Endothelial cell of umbilical vein (primary cell): ENCODE results near the gene HSPB6. TPM values are rescaled to one million over a fixed set of nuclear protein-coding genes. Genes with fewer than 3 reads are reported as not detected.

Experiments used
- BruUV-seq: library from RNA; stranded (reverse); fragments of 400-500 nt; replicated peaks from 2 replicates; lab custom pipeline; 2021; lab: Mats Ljungman, UMichigan
- CTCF ChIA-PET: fragments of 300-600, 350-600 bp; sonication (Branson Sonifier 250); formaldehyde crosslinking; loops from one replicate; lab custom pipeline; 2021; ENCODE audit warnings: antibody characterized with exemption, inconsistent platforms; lab: Charles Lee
- POLR2A ChIA-PET: fragments of 300-600, 350-600 bp; sonication (Branson Sonifier 250); formaldehyde crosslinking; loops from one replicate; lab custom pipeline; 2021; ENCODE audit warnings: antibody characterized with exemption, inconsistent platforms; lab: Charles Lee
- DNase-seq: peaks from one replicate; pipeline ENCODE4 v3.0.0-alpha.2; 2011; ENCODE audit warnings: low read depth, low spot score
- FAIRE-seq: peaks from 2 replicates; lab custom pipeline; 2011; peaks lifted over from hg19 to GRCh38; lab: Jason Lieb, UNC
- H2AFZ ChIP-seq: 2 replicates; pipeline ENCODE4 v1.6.0; 2012; ENCODE audit warnings: low read depth, low read length, control low read depth, inconsistent platforms
- H3K27ac ChIP-seq: 2 replicates; pipeline ENCODE4 v1.5.1; 2011; ENCODE audit warnings: low read depth, mild to moderate bottlenecking, control low read depth, low read length, moderate library complexity; ENCODE audit not compliant: insufficient read depth
- H3K27me3 ChIP-seq, 2 experiments: 2 replicates each; pipeline versions ENCODE4 v1.6.0 to v1.6.1; 2011; ENCODE audit warnings: low read length in 2 of 2, mixed read lengths in 1 of 2; ENCODE audit not compliant: control insufficient read depth in 2 of 2, insufficient read depth in 2 of 2
- H3K36me3 ChIP-seq, 2 experiments: 2 replicates in 1 of 2; 3 replicates in 1 of 2; pipeline ENCODE4 v1.5.1; 2011; ENCODE audit warnings: low read length in 2 of 2, mild to moderate bottlenecking in 1 of 2, moderate library complexity in 1 of 2; ENCODE audit not compliant: control insufficient read depth in 2 of 2, insufficient read depth in 2 of 2; ENCODE audit errors: extremely low read depth in 1 of 2
- H3K4me1 ChIP-seq: 3 replicates; pipeline ENCODE4 v1.5.1; 2011; ENCODE audit warnings: mild to moderate bottlenecking, low read length; ENCODE audit not compliant: control insufficient read depth, insufficient read depth; ENCODE audit errors: extremely low read depth
- H3K4me2 ChIP-seq: 2 replicates; pipeline ENCODE4 v1.6.1; 2011; ENCODE audit warnings: low read length, control low read depth, mixed read lengths; ENCODE audit not compliant: insufficient read depth
- H3K4me3 ChIP-seq, 3 experiments: fragments of 200-600 bp in 1 of 3; sonication (generic), shearing (Covaris generic) in 1 of 3; replicated peaks in 1 of 3; 2 replicates each; pipeline ENCODE4 v1.5.1; 2011 to 2016; ENCODE audit warnings: control low read depth in 3 of 3, low read length in 3 of 3, mild to moderate bottlenecking in 2 of 3, inconsistent platforms in 1 of 3, low read depth in 1 of 3, moderate library complexity in 1 of 3; ENCODE audit not compliant: insufficient read depth in 1 of 3
- H3K79me2 ChIP-seq: 2 replicates; pipeline ENCODE4 v1.6.0; 2012; ENCODE audit warnings: low read length, inconsistent platforms; ENCODE audit not compliant: control insufficient read depth, insufficient read depth
- H3K9ac ChIP-seq: replicated peaks from 2 replicates; pipeline ENCODE3; 2011; ENCODE audit warnings: low read length, control low read depth; ENCODE audit not compliant: insufficient read depth; ENCODE audit errors: extremely low read depth
- H3K9me1 ChIP-seq: replicated peaks from 3 replicates; pipeline ENCODE4 v1.6.0; 2011; ENCODE audit warnings: mild to moderate bottlenecking, low read length; ENCODE audit not compliant: control insufficient read depth, insufficient read depth; ENCODE audit errors: extremely low read depth
- H3K9me3 ChIP-seq: replicated peaks from 2 replicates; pipeline ENCODE4 v1.5.1; 2012; ENCODE audit warnings: low read length, inconsistent platforms; ENCODE audit not compliant: control insufficient read depth, insufficient read depth
- H4K20me1 ChIP-seq: replicated peaks from 2 replicates; pipeline ENCODE3; 2011; ENCODE audit warnings: mild to moderate bottlenecking, low read length; ENCODE audit not compliant: control insufficient read depth, insufficient read depth; ENCODE audit errors: extremely low read depth
- EZH2 ChIP-seq: IDR thresholded peaks from 2 replicates; pipeline ENCODE4 v1.6.1; 2012; ENCODE audit warnings: borderline replicate concordance, low read depth, mild to moderate bottlenecking, moderate library complexity, low read length, inconsistent platforms; ENCODE audit not compliant: severe bottlenecking
- FOS ChIP-seq: IDR thresholded peaks from 2 replicates; pipeline ENCODE4 v1.6.1; 2011; ENCODE audit warnings: mild to moderate bottlenecking, low read length, moderate library complexity, borderline replicate concordance; ENCODE audit not compliant: insufficient read depth
- GATA2 ChIP-seq: IDR thresholded peaks from 2 replicates; pipeline ENCODE4 v1.7.0; 2011; ENCODE audit warnings: low read depth, mild to moderate bottlenecking, moderate library complexity, mixed read lengths, low read length; ENCODE audit not compliant: insufficient read length, insufficient read depth
- JUN ChIP-seq: IDR thresholded peaks from 2 replicates; pipeline ENCODE4 v1.6.1; 2011; ENCODE audit warnings: borderline replicate concordance, low read depth; ENCODE audit not compliant: insufficient read length, insufficient read depth
- MAX ChIP-seq: IDR thresholded peaks from 2 replicates; pipeline ENCODE4 v1.6.1; 2011; ENCODE audit not compliant: insufficient read depth, insufficient read length
- MYC ChIP-seq: IDR thresholded peaks from one replicate; pipeline ENCODE4 v1.6.1; 2011; ENCODE audit warnings: mild to moderate bottlenecking, low read depth, low read length
- POLR2A ChIP-seq: IDR thresholded peaks from 2 replicates; pipeline ENCODE4 v1.6.1; 2012; ENCODE audit warnings: low read depth, mild to moderate bottlenecking, control low read depth, low read length
- POLR2AphosphoS5 ChIP-seq: IDR thresholded peaks from 2 replicates; pipeline ENCODE4 v1.6.1; 2012; ENCODE audit warnings: low read depth, mild to moderate bottlenecking, control low read depth, low read length, moderate library complexity; ENCODE audit not compliant: insufficient read depth
- dilution Hi-C: fragments of 300-500 bp; cut with MboI; formaldehyde crosslinking; loops from one replicate; pipeline ENCODE4 v1.15.0; 2019; ENCODE audit warnings: low sequenced_read_pairs; ENCODE audit not compliant: extremely low pct_ligation_motif_present
- intact Hi-C: fragments of 100-400 bp; cut with micrococcal nuclease; formaldehyde crosslinking; loops from one replicate; pipeline ENCODE4 v1.10.0; 2022
- polyA plus RNA-seq, 4 experiments: library from polyadenylated mRNA; depleted of rRNA in 3 of 4; stranded (reverse) in 3 of 4; unstranded in 1 of 4; fragments of >200 nt; gene quantifications; 2 replicates each; pipeline versions ENCODE4 v1.2.1 to v1.2.3, GENCODE V29; 2011 to 2012; ENCODE audit warnings: missing spikeins in 1 of 4
- total RNA-seq: library from RNA; stranded (reverse); gene quantifications from 2 replicates; pipeline ENCODE4 v1.2.3, GENCODE V29; 2021
- TF ChIP-seq, protein P1 (sequence below), 2 donors: IDR thresholded peaks; 1 replicate in 1 of 2; 2 replicates in 1 of 2; pipeline ENCODE4 v1.5.1; 2011; ENCODE audit warnings: low read length in 2 of 2, mild to moderate bottlenecking in 2 of 2, moderate library complexity in 2 of 2, control low read depth in 1 of 2, inconsistent platforms in 1 of 2, low read depth in 1 of 2; ENCODE audit not compliant: insufficient read depth in 1 of 2; ENCODE audit errors: extremely low read depth in 1 of 2

The HSPB6 gene
- total and polyA plus RNA-seq, 2 donors (not counting 3 experiments of a cell fraction or from before 2014, with no cell fraction given) = 3.4 to 6.2 TPM

DNA sequence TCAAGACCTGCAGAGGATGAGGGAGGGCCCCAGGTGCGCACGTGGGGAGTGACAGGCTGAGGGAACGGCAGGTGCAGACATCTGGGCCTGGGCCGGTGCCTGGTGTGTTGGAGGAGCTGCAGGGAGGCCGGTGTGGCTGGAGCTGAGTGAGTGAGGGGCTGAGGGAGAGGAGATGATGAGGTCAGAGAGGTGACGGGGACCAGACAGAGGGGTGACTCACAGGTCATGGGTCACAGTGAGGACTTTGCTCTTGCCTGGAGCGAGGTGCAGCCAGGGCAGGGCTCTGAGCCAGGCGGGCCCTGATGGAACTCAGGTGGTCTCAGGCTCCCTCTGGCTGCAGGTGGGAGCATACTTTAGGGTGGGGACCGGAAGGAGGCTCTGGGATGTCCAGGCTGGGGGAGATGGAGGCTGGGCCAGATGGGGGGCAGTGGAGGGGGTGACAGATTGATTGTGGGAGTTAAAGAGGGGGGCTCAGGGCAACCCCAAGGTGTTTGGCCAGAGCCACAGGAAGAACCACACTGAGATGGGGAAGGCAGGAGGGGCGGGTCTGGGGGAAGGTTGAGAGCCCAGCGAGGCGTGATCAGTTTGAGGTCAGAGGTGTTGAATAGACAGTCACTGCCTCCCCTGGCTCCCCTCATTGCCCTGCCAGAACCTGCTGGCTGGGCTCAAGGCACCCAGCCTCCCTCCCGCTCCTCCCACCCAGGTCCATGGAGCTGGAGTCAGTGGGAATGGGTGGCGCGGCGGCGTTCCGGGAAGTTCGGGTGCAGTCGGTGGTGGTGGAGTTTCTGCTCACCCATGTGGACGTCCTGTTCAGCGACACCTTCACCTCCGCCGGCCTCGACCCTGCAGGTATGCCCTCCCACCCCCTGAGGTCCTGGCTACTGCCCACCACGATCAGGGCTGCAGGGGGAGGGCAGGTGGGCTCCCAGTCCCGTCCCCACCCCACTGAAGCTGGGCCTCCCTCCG lies 26.9 kb upstream of the HSPB6 start:
- ChIA-PET POLR2A (no interaction called here), CTCF (interaction anchor here (0.6 kb wide), 1 partner anchor 121 kb away, joined by 4 read pairs; no protein-coding TSS in a partner anchor)
- DNase-seq = no peak
- TF ChIP-seq JUN (peak; percentile 15), FOS (no peak)
- Histone ChIP-seq H3K27ac (no peak overlapping the region), H3K4me3 (no peak overlapping the region), H4K20me1 (no peaks in the 10 kb centered on the region), H3K4me1 (no peaks in the 10 kb centered on the region), H3K36me3 (peaks cover 0 to 4% of the 10 kb centered on the region in 2 experiments), H3K79me2 (no peaks in the 10 kb centered on the region), H3K27me3 (no peaks in the 10 kb centered on the region), H3K9me1 (no peaks in the 10 kb centered on the region), H3K4me2 (no peak overlapping the region), H3K9me3 (no peaks in the 10 kb centered on the region), H3K9ac (no peak overlapping the region), H2AFZ (no peak overlapping the region)
- FAIRE-seq = no peak
- dilution Hi-C loops (no loop called here), intact Hi-C loops (no loop called here)
- BruUV-seq = no TSS peak

GRCh38 chr19:35782589-35782988 lies 25.8 kb upstream of the HSPB6 start:
- dilution Hi-C loops = no loop called here
- no peaks in the 10 kb centered on the region for H3K4me1 ChIP-seq
- H3K4me2 ChIP-seq = no peak overlapping the region
- H3K27me3 ChIP-seq = no peaks in the 10 kb centered on the region
- TF ChIP-seq, protein P1, sequence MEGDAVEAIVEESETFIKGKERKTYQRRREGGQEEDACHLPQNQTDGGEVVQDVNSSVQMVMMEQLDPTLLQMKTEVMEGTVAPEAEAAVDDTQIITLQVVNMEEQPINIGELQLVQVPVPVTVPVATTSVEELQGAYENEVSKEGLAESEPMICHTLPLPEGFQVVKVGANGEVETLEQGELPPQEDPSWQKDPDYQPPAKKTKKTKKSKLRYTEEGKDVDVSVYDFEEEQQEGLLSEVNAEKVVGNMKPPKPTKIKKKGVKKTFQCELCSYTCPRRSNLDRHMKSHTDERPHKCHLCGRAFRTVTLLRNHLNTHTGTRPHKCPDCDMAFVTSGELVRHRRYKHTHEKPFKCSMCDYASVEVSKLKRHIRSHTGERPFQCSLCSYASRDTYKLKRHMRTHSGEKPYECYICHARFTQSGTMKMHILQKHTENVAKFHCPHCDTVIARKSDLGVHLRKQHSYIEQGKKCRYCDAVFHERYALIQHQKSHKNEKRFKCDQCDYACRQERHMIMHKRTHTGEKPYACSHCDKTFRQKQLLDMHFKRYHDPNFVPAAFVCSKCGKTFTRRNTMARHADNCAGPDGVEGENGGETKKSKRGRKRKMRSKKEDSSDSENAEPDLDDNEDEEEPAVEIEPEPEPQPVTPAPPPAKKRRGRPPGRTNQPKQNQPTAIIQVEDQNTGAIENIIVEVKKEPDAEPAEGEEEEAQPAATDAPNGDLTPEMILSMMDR (IDR thresholded peaks at IDR 0.05; ENCODE audit: extremely low read depth in 1 of 2, insufficient read depth in 1 of 2, low read depth in 1 of 2, low read length in 2 of 2) = no peak
- no peak for TF ChIP-seq MYC
- TF ChIP-seq FOS = no peak
- no peak for TF ChIP-seq EZH2
- TF ChIP-seq MAX = no peak
- TF ChIP-seq POLR2A = no peak
- TF ChIP-seq JUN = no peak
- TF ChIP-seq GATA2 = no peak
- TF ChIP-seq POLR2AphosphoS5 = no peak
- H3K9me1 ChIP-seq = no peaks in the 10 kb centered on the region
- ChIA-PET POLR2A (no interaction called here), CTCF (no interaction called here)
- BruUV-seq = no TSS peak
- no peaks in the 10 kb centered on the region for H3K9me3 ChIP-seq
- H4K20me1 ChIP-seq = no peaks in the 10 kb centered on the region
- no peak overlapping the region for H3K27ac ChIP-seq
- FAIRE-seq = no peak
- H3K9ac ChIP-seq = no peak overlapping the region
- DNase-seq = no peak
- peaks cover 0 to 6% of the 10 kb centered on the region in 2 experiments for H3K36me3 ChIP-seq
- no peak overlapping the region for H2AFZ ChIP-seq
- H3K4me3 ChIP-seq = no peak overlapping the region
- intact Hi-C loops = no loop called here
- H3K79me2 ChIP-seq = no peaks in the 10 kb centered on the region
